NCI-H2171 (cell line): ENCODE results near the gene SYTL5.

Source experiments
- DNase-seq: peaks from one replicate; lab custom pipeline; 2025; lab: John Stamatoyannopoulos, UW

Gene SYTL5

GRCh38 chrX:38138900-38139299 is 132.5 kb downstream of the SYTL5 start:
- no peak for DNase-seq

GRCh38 chrX:38142610-38143009 is 136.3 kb downstream of the SYTL5 start:
- no peak for DNase-seq

- no peak for DNase-seq
These were observed 142.7 kb downstream of the SYTL5 start for GRCh38 chrX:38149016-38149415.

- DNase-seq = no peak
These were observed 144.6 kb downstream of the SYTL5 start for GRCh38 chrX:38150993-38151392.

DNA sequence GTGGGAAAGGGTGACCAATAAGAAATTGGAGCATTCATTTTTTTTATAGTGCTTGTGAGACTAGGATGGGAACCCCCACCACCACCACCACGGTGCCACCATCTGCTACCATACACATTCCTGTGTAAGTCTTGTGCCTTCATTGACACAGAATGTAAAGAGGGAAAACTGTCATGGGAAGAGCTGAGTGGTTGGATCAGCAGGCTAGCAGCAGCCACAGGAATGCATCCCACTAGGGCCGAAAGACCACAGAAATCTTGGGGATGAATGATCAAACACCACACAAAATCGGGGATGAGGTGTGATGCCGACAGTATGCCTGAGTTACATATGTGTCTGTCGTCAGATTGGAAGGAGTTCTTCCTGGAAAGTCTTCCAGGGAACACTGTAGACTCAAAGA is 145.1 kb downstream of the SYTL5 start:
- no peak for DNase-seq

GRCh38 chrX:38154340-38154739 is 148.0 kb downstream of the SYTL5 start:
- no peak for DNase-seq

GRCh38 chrX:38154818-38155217 is 148.5 kb downstream of the SYTL5 start:
- DNase-seq = no peak

DNA sequence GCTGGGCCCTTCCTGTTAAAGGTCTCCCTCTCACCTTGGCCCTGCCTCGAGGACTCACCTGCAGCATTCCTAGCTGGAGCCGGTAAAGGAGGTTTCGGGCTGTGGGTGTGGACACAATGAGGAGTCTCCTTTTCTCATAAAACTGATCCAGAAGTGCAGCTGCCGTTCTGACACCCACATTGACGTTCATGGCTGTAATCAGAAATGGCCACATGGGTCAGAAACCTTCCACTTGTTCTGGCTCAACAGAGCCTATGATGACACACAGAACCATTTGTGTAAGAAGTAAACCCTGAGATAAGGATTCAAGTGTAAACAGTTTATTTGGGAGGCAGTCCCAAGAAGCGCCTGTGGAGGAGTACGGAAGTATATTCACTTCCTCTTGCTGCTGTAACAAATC is 150.5 kb downstream of the SYTL5 start:
- DNase-seq = no peak

- no peak for DNase-seq
These were observed 156.8 kb downstream of the SYTL5 start for GRCh38 chrX:38163193-38163592.

GRCh38 chrX:38165023-38165422 is 158.7 kb downstream of the SYTL5 start:
- DNase-seq = no peak

DNA sequence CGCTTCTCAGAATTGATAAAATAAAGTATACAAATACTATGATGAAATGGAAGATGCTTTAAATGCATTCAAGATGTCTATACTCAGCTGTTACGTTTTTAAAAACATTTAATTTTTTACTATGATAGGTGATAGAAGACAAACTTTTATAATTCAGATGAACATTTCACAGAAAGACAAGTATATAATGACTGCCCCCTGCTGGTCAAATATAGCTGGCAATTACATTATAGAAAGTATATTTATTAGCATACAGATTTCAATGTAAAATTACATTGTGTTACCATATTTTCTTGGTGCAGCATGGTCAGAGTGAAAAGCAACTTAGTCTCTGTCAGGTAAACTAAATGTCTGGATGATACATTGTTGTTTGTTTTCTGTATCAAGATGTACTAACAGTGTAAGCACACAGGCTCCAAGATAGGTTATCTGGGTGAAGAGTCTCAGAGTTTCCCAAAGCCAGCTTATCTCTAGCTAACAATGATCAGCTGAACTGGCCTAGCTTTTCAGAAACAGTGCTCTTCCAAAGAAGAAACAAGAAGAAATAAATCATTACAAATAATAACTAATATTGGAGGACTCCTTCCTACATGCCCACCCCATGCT is 160.2 kb downstream of the SYTL5 start:
- peak; percentile 15 for DNase-seq

- DNase-seq = no peak
These were observed 164.2 kb downstream of the SYTL5 start for GRCh38 chrX:38170556-38170955.

- DNase-seq = no peak
These were observed 166.2 kb downstream of the SYTL5 start for GRCh38 chrX:38172596-38172995.

- peak; percentile 41 for DNase-seq
These were observed 168.8 kb downstream of the SYTL5 start for GRCh38 chrX:38175139-38175538.

- no peak for DNase-seq
These were observed 172.0 kb downstream of the SYTL5 start for GRCh38 chrX:38178396-38178795.
